Measurements from ENCODE around the gene HDAC3.
"Not testable (repeated sequence)": the region's sequence is repeated elsewhere in the genome, so short reads cannot be mapped to it uniquely, and the experiment has no call there.

HDAC3 gene

DNA sequence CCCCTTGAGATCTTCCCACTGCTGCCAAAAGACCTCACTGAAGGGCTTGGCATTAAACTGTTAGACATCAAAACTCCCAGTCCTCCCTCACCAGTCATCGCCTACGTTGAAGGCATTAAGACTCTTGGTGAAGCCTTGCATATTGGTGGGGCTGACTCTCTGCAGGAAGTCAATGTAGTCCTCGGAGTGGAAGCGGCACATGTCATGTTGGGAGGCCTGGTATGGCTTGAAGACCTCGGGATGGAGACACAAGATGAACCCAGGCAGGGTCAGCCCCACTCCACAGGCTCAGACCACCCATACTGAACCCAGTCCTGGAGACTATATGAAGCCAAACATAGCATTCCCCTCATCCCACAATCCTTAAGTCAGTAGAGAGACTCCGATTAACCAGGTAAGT, 1.9 kb downstream of the HDAC3 start:
- DNase-seq (ENCODE audit: low read depth): no peak

DNA sequence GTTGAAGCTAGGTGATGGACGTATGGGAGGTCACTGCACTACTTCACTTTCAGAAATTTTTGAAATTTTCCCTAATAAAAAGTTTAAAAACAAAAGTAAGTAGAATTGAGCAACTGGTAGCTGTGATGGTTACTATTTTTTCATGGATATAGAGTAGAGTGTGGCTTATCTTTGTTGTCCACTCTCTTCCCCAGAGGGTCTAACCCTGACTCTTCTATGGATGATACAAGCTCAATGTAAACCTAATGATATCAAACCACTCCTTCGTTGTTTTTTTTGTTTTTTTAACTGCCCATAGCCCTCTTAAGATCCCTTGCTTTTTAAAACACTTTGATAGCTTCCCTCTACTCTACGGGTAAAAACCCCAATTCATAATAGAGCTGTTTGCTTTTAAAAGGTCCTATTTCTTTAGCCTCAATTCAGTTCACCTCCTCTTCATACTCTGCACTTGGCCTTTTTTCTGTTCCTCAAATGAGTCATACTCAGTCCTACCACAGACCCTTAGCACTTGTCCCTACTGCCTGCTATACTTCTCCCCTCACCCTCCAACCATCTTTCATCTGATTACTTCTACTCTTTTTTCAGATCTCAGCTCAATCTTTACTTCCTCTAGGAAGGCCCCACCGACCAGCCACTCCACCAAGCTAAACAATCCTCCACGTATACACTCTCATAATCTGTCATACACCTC, 2.6 kb downstream of the HDAC3 start:
- no peak for DNase-seq (ENCODE audit: low read depth)

DNA sequence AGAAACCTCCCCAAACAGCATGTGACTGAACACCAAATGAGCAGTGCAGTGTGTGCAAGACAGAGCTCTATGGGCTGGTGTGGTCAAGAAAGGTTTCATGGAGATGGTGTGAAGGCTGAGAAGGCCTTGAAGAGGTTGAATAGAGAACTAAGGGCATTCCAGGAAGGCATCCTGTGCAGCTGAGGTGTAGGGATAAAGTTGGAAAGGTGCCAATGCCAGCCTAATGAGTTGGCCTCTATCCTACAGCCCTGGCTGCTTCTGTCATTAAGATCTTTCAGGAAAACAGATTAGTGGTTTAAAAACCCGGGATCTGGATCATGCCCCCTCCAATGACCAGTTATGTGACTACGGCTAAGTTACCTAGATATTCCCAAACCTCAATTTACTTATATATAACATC, 4.0 kb downstream of the HDAC3 start:
- DNase-seq (ENCODE audit: low read depth): no peak

DNA sequence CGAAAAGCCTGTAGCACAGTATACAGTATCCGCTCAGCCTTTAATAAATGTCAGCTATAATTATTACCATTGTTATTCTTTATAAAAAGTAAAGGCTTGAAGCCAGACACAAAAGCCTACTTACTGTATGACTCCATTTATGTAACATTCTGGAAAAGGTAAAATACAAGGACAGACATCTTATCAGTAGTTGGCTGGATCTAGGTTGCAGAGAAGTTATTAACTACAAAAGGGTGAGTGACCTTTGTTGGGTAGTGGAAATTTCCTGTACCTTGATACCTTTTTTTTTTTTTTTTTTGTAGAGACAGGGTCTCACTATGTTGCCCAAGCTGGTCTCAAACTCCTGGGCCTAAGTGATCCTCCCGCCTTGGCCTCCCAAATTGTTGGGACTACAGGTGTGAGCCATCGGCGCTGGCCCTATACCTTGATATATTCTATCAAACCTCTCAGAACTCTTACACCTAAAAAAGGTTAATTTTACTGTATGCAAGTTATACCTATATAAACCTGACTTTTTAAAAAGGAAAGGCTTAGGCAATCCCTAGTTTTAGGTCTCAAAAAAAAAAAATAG, 6.0 kb downstream of the HDAC3 start:
- no peak for DNase-seq (ENCODE audit: low read depth)

DNA sequence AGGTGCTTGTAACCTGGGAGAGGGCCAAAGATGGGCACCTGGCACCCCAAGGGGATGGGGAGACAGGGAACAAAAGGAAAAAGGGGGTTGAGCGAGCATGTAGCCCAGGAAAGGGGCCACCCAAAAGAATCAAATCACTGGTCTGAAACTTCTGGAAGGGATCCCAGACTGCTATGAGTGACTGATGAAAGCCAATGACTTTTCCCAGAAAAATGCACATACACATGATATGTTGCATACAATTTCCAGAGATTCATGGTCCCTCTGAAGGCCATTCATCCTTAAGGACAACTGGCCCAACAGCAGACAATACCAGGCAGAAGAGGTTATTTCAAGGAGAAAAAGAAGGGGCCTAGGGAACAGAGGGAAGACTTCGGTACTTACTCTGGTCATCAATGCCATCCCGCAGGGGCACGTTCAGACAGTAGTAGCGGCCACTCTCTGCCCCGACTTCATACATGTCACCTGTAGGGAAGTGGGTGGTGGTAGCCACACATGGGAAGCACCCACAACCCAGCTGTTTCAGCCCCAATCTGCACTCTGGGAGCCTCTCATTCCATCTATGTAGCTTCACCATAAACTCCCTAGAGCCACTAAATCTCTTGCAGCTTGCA, 8.4 kb downstream of the HDAC3 start:
- peak; percentile 21 for DNase-seq (ENCODE audit: low read depth)

DNA sequence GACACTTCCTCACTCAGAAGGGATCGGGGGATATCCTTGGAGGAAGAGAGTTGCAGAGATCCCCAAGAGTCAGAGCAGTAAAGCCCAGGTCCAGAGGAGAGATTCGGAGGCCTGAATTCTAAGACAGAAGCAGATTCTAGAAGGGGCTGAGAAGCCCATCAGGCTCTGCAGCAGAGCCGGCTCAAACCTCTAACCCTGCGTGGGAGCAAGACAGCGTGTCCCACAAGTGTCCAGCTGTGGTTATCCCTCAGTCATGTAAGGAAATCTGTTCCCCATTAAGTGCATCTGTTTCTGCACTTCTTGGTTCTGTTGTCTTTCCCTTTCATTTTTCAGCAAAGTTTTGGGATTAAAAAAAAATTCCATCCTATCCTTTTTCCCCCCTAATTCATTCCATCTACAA, 13.0 kb downstream of the HDAC3 start:
- DNase-seq (ENCODE audit: low read depth): no peak

DNA sequence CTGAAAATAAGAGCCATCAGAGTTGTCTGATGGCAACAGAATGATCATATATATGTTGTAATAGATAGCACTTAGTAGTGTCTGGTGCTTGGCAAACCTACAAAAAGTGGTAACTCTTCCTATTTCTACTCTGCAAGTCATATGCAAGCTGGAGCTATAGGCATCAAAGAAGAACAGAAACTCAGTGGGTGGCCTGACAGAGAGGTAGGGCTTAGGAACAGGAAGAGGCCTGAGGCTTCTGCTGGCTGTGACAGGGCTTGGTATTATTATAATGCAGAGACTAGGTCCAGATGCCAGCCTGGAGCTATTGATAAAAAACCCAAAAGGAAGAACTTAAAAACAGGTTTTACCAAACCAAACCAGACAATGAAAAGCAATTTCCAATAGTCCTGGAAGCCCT, 13.5 kb downstream of the HDAC3 start:
- DNase-seq (ENCODE audit: low read depth): no peak

DNA sequence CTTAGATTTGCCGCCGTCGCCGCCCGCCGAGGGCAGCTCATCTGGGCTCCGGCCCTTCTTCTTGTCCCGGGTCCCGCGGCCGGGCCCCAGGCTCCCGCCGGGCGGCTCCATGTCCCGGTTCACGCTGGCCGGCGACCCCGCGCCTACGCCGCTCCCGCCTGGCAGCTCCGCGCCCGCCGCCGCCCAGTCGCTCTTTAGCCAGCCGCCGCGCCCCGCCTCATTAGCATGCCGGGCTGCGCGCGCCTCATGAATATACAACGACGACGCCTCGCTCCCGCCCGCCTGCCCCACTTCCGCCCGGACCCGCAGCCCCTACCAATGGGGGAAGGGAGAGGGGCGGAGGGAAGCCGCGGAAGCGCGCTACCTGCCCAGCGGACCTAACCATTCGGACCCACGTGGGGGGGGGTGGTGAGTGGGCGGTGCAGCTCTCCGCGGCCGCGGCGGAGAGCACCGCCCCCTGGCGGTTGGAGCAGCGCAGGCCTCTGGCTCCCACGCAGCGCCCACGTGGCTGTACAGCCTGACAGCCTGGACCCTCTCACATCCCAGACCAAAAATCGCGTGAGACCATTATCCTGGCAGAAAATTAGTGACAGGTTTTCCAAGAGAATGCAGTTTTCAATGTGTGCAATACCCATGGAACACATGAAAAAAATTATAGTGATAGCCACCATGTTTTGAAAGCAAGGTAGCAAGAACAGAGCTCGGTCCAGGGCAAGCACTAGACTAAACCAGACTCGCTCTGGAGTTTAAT, 17.7 kb downstream of the HDAC3 start, which contains the start of gene DIAPH1:
TSS of gene DIAPH1 (minus strand) at position 197 of the 751 bp plus-strand sequence. CDS start at position 111, 86 bp downstream.
- peak; percentile 94 for DNase-seq (ENCODE audit: low read depth)

DNA sequence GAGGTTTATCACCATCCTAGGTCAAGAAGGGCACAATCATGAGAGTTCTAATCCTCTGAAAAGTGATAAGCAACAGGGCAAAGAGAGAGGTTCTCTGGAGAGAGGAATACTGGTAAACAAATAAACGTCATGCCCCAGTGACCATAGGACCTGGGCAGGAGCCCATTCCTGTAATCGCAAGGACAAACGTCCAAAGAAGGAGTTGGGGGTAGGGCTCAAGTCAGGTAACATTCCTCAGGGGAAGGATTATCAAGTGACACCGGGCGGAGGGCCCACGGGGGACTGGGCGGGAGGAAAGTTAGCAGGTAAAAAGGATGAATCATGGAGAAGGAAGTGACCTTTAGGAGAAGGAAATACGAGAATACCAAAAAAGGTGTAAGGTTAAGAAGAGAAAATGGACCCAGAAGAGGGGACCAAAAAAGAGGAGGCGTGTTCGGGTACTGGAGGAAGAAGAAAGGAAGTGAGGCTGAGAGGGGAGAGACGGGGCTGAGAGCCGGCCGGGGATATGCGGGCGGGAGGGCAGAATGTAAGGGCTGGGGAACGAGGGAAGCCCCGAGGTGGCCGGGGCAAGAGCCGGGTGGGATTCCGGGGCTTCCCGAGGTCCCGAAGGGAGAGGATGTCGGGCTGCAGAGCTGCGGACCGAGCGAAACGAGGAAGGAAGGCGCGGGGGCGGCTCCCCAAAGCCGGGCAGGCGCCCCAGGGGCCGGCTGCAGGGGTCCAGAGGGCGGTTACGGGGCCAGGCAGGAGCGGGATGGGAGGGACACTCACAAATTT, 18.4 kb downstream of the HDAC3 start:
- DNase-seq (ENCODE audit: low read depth): no peak

DNA sequence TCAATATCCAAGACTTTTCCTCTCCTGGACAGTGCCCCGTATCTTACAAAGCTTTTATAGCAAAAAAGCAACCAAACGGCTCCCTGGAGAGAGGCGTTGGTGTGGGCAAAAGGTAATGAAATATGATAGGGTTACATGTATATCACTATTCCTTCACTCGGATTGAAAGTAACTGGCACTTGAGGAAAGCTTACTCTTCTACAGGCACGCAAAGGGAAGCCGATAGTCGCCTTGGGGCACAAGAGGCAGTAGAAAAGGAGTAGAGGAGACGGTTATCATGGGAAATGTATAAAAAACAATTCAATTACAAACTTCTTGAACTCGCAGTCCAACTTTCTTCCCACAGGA, 19.0 kb downstream of the HDAC3 start:
- no peak for DNase-seq (ENCODE audit: low read depth)

DNA sequence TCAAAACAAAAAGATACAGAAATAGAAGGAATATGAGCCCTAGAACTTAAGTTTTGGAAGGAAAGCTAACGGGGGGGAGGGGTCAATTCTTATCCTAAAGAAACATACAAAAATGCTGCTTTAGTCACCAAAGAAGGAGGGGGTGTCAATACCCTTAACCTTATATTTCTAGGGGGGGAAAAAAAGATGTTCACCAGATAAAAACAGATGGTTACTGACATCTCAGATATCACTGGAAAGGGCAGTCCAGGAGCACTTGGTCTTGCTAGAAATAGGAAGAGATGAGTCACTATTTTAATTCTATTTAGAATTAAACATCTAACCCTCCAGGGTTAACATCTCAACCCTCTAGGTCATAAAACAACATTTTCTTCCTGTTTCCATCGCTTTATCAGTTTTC, 19.5 kb downstream of the HDAC3 start:
- no peak for DNase-seq (ENCODE audit: low read depth)

DNA sequence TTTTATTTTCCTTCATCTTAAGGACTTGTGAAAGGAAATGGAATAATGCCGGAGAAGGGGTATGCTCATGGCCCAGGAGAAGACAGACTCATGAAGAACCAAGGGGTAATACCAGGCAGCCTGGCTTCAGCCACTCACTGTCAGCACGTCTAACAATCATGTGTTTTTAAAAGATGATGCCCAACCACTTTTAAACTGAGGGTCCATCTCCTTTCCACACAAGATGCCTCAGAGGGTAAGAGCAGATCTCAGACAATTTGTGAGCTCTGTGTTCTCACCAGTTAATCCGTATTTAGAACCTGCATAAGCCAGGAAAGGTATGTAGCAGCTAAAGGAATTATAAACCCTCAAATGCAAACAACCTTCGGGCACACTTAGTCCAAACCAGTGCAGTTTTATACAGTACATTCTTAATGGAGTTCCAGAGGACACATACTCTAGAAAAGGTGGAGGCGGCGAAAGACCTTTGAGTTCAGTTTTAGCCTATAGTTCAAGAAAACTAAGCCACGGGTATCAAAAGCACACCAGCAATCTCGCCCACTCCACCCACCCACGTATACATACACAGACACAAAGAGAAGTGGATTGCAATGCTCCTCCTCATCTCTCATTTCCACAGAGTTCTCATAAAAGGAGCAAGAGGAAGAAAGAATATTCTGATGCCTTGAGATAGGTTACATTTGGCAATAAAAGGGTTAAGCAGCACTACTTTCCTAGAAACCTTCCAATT, 20.5 kb downstream of the HDAC3 start:
- DNase-seq (ENCODE audit: low read depth): no peak

DNA sequence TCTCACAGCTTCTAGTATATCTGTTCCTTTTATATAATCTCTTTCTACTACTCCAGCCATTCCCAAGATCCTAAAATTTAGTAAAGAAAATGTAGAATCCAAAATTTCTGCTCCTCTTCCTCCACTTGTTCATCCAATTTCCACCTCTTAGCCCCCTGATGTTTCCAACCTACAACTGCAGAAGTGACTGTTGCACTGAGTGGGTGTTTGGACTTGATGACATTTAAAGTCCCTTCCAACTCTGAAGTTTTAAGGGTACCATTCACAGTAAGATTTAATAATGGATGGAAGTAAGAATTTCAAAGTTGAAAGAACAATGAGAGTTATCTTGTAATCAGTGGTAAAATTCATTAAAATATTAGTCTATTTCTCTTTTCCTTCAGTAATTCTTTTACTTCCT, 23.3 kb downstream of the HDAC3 start:
- no peak for DNase-seq (ENCODE audit: low read depth)

DNA sequence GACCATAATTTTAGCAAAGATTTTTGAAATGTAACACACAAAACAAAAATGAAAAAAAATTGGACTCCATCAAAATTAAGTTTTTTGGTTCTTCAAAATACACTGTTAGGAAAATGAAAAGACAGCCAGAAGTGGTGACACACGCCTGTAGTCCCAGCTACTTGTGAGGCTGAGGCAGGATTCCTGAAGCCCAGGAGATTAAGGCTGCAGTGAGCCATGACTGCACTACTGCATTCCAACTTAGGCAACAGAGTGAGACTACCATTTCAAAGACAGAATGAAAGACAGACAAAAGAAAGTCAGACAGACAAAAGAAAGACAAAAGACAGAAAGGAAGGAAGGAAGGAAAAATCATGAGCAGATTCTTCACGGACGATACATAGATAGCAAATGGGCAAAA, 25.4 kb downstream of the HDAC3 start:
- DNase-seq (ENCODE audit: low read depth): peak; percentile 35

DNA sequence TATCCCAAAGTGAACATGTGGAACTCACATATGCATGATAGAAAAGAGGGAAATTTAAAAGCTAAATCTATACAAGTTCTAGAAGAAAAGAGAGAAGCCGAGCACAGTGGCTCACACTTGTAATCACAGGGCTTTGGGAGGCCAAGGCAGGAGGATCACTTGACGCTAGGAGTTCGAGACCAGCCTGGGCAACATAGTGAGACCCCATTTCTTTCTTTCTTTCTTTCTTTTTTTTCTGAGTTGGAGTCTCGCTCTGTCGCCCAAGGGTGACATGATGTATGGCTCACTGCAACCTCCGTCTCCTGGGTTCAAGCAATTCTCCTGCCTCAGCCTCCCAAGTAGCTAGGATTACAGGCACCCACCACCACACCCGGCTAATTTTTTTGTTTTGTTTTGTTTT, 26.7 kb downstream of the HDAC3 start:
- not testable (repeated sequence) for DNase-seq (ENCODE audit: low read depth)

DNA sequence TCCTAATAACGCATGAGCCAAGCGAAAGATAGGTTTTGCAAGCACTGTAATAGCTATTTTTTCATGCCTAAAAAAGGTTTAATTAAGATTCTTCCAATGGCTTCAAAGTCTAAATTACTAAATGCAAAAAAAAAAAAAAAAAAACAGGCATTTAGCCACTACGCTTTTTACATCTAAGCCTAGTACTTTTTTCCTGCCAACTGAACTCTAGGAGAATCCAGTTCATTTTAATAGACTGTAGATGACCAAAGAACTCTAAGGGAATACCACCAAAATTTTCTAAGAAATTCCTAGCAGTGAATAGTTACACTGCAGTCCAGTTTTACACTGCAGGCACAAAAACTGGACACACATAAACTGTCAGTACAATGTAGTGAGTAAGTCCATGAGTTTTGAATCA, 27.6 kb downstream of the HDAC3 start:
- DNase-seq (ENCODE audit: low read depth): no peak

DNA sequence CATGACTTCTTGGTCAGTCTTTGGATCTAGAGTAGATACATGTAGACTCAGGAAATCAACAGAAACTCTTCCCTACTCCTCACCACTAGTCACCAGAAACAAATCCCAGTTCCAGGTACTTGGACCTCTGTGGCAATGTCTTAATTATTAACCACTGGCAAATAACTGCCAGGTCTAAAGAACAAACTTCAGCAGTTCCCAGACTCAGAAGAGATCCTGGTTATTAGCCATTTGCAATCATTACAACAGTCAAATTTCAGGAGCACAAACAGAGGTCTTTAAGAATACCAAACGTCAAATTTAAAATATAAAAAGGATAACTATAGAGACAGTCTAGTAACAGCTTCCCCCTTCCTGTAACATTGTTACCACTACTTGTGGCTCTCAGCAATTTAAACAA, 28.1 kb downstream of the HDAC3 start:
- DNase-seq (ENCODE audit: low read depth): no peak

DNA sequence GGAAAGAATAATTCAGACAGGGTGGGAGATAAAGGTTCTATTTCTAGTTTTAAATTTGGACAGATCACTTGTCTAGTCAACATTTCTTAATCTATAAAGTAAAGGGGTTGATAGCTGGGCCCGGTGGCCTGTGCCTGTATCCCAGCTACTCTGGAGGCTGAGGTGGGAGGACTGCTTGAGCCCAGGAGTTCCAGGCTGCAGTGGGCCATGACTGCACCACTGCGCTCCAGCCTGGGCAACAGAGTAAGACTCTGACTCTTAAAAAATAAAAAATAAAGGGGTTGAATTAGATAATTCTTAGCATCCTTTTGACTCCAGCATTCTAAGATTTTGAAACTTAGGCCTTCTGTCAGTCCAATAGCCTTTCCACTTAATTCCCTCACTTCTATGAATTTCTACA, 28.6 kb downstream of the HDAC3 start:
- DNase-seq (ENCODE audit: low read depth): no peak

DNA sequence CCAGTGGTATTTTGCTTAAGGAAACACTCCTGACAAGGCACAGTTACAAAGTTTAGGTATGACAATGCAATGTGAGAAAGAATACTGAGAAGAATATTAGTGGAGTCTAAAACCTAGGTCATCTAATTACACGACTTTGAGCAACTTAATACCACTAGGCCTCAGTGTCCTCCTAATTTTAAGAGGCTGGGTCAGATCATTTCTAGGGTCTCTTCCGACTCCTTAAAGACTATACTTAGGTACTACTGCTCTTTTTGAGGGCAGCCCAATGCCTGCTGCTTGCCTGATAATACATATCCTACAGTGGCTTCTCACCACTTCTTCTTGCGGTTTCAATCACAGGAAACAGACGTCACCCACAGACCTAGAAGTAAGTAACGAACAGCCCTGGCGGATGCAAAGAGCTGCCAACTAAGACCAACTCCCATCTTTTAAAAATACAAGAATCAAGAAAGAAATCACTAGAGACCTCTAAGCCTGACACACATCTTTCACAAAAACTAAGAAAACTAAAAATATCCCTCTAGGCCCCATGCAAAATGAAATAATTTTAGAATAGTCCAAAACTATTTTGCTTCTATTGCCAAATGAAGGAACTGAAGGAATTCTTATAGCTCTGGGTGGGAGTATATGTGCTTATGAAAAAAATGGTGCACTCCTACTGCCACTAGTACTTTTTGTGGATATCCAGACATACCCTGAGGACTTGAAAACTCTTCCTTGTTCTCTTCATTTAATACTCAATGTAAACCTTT, 30.9 kb downstream of the HDAC3 start:
- DNase-seq (ENCODE audit: low read depth): no peak

DNA sequence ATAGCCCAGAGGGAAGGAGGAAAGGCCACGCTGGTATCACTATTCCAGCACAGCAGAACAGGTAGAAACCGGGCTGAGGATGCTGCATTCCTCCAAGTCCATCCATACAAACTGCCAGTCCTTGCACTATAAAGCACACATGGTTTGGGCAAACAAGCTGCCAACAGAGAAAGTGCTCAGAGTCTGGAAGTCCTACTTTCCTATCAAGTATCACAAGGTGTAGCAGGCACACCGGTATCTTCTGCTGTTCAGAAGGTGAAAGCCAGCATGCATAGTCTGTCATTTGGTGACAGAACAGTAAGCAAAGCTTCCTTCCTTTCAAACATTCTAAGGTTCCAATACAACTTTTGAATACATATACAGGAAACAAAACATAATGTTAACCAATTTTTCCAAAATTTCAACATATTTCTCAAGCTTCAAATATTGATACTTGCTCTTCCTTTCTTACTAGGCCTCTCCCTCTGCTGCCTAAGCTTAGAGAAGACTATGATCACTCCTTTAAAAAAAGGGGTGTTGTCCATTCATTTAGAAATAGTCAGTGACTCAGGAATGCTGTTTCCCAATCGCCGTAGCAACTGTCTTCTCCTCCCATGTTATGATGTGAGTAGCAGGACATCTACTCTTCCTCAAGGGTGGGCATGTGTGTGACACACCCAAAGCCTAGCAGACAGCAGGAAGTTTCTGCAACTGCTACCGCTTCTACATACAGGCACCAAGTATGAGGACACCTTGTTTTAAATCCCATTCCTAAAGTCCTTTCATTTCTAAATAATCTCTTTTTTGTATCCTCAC, 32.5 kb downstream of the HDAC3 start:
- DNase-seq (ENCODE audit: low read depth): peak; percentile 94
